NCI-H748 treated with DMSO at 0.1 percent for 48 hours (cell line): Measurements from ENCODE around the gene SLC39A2.
"Not testable (repeated sequence)": the region's sequence is repeated elsewhere in the genome, so short reads cannot be mapped to it uniquely, and the experiment has no call there.

Source experiments
- DNase-seq: peaks from one replicate; lab custom pipeline; 2025; lab: John Stamatoyannopoulos, UW

SLC39A2 gene

GRCh38 chr14:20997115-20997514 lies 2.0 kb upstream of the SLC39A2 start:
- no peak for DNase-seq

- no peak for DNase-seq
Observed at GRCh38 chr14:20997564-20997963, 1.5 kb upstream of the SLC39A2 start.

- no peak for DNase-seq
Observed at GRCh38 chr14:20998139-20998538, 954 bp upstream of the SLC39A2 start.

GRCh38 chr14:20999591-20999990 lies 498 bp downstream of the SLC39A2 start:
- no peak for DNase-seq

DNA sequence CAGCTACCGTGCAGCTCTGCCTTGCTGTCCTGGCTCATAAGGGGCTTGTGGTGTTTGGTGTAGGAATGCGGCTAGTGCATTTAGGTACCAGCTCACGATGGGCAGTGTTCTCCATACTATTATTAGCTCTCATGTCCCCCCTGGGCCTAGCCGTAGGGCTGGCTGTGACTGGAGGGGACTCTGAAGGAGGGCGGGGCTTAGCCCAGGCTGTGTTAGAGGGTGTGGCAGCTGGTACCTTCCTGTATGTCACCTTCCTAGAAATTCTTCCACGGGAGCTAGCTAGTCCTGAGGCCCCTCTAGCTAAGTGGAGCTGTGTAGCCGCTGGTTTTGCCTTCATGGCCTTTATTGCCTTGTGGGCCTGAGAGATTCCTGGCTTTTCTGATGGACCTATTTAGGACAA lies 2.1 kb downstream of the SLC39A2 start:
- DNase-seq: no peak

DNA sequence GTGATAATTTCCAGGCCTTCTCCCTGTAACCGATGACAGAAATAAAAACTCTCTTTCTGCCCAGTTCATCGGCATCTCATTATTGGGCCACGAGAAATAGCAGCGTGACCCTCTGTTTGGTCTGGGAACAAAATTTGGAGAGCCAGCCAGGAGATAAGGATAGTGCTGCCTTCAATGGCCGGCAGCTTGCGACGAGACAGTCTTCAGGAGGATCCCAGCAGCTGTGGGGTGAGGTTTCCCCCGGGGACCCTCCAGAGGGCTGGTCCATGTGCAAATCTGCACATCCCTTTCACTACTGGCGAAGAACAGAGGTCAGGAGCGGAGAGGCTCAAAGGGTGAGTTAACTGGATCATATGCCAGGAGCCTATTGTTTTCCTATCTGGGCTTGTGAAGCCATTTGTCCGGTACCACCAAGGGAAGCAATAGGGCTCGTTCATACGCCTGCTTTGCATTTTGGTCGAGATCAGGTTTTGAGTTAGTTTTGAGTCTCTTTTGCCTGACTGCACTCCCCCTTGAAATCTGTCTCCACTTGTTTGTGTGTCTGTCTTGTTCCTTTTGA lies 4.8 kb downstream of the SLC39A2 start:
- no peak for DNase-seq

GRCh38 chr14:21009721-21010120 lies 10.6 kb downstream of the SLC39A2 start:
- DNase-seq: not testable (repeated sequence)

GRCh38 chr14:21011136-21011535 lies 12.0 kb downstream of the SLC39A2 start:
- no peak for DNase-seq

DNA sequence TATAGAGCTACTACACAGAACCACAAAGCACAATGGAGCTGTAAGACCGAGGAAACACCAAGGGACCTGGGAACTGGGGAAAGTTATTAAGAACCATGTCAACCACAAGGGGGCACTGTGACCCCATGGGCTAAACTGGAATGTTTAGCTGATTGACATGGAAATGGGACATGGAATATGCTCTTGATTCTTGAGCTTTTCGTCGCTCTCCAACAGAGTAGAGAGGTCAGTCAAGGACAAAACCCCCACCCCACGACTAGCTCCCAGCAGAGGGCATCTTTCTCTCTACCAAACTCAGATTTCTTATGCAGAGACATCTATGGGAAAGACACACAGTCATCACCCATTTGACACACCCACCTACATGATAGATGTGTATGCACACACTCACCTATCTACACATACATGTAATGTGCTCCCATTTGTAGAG lies 15.7 kb downstream of the SLC39A2 start:
- peak; percentile 70 for DNase-seq

DNA sequence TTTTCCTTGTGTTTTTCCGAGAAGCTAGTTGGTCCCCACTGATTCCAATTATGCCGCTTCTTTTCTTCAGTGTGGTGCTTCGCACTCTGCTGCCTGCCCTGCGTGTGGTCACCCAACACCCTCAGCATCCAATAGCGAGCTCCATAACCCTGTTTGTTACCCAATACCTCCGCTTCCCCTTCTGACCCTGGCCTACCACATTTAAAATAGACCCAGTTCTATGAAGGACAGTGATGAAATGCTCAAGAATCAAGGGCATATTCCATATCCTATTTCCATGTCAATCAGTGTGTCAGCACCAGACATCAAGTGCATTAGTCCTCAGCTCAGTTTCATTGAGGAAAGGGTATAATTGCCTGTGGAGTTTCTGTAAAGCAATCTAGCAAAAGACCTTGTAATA lies 16.2 kb downstream of the SLC39A2 start:
- no peak for DNase-seq

DNA sequence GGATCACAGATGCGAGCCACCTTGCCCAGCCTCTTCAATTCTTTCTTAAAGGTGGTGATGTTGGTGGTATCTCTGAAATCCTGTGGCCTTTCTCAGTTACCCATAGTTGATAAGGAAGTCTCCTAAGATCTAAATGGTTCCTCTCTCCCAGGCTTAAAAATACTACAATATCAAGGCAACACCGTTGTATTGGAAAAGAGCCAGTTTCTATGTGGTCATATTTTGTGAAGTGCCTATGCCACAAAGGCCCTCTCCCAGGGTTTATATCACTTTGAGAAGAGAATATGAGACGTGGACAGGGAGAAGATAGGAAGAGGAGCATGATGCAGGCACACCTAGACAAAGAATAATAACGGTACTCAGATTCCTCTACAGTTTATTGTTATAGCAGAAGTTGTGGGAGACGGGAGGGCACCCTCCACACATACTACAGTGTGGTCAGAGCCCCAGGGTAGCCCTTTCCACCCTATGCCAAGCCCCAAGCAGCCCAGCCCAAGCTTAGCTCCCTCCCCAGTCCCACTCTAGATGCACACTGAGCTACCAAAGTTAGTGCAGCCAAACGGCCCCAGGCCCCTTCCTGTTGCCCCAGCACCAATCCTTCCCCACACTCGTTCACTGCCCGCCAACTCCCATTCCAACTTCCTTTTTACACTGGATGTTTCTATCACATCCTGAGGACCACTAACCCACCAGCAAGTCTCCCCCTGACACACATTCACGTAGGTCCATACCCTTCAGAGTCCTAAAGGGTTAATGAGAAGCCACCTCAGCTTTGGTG lies 17.5 kb downstream of the SLC39A2 start:
- no peak for DNase-seq

DNA sequence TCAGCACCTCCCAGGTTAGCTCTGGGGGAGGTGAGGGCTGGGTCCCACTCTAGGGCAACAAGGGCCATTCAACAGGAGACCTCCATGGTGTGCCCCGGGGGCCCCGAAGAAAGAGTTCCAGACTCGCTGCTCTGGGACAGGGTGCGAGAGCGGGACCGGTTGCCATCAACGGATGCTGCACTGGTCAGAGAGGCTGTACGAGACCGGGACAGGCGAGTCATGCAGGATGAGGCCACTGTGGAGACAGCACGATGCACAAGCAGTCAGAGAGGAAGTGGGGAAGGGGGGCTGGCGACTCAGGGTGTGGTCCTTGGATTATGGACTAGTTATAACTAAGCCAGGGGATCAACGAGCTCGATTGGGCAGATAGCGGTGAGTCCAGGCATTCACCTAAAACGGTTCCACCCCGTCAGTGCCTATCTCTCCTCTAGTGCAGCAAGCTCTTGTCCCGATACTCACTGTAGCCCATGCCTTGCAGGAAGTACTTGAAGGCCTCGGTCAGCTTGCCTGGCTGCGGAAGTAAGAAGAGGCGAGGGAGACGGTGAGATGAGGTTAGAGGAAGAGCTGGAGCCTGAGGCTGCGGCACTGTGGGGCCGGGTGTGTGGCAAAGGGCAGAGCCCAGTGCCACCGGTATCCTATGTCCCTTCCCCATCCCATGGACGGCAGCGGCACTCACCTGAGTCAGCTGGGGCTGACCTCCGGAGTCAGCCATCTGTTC lies 18.6 kb downstream of the SLC39A2 start:
- no peak for DNase-seq

GRCh38 chr14:21018286-21018685 lies 19.2 kb downstream of the SLC39A2 start:
- DNase-seq: no peak

DNA sequence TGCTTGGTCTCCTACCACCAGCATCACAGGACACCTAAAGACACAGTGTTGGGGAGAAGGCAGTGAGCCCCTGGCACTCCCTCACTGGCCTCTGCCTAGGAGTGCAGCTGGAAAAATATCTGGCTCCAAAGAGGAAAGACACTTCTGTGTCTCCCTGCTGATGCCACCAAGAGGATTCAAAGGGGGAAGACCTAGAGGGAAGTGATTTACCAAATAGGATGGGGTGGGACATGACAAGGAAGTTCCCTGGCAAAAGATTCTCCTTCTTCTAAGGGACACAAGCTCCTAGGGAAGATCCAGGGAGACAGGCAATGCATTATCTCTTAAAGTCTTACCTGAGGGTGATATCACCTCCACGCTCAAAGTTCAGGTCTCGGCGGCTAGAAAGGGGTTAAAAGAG lies 19.7 kb downstream of the SLC39A2 start:
- DNase-seq: no peak

GRCh38 chr14:21019366-21019765 lies 20.3 kb downstream of the SLC39A2 start:
- DNase-seq: no peak

DNA sequence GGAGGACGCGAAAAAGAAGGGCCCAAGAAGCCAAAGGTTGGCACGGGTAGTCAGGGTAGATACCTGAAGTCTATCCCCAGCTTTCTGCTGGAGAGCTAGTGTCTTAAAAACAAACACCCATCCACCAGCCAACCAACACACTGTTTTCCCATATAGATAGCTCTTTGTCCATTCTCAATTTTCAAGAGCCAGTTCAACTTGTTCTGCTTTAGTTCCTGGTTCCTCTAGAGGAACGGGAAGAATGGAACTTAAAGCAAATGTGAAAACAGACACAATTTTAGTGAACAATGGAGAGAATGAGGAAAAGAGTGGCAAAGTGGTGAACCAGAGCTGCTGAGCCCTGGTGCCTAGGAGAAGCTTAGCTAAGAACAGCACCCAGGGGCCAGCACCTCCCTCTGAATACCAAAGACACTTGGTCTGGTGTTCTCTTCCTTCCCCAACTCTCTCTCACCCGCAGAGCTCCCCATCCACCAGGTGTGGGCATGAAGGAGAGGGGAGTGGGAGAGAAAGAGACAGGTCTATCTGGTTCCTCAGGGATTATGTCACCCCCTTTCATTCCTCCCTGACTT lies 22.0 kb downstream of the SLC39A2 start:
- no peak for DNase-seq

DNA sequence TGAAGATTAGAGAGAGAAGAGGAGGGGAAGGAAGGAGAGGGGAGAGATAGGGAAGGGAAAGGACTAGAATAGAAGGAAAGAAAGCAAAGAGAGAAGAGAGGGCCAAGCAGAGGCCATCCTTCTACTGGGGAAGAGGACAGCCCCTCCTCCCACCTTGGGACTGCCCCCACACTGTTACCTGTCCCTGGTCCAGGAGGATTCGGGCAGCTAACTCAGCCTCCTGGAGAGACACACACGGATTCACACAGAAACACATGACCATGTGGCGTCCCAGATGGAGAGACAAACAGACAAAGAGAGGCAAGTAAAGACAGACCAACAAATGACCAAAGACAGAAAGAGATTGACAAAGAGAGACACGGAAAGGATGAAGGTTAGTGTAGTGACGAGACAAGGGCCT lies 23.6 kb downstream of the SLC39A2 start:
- no peak for DNase-seq

GRCh38 chr14:21023174-21023573 lies 24.1 kb downstream of the SLC39A2 start:
- no peak for DNase-seq

- DNase-seq: no peak
Observed at GRCh38 chr14:21023817-21024584, 24.9 kb downstream of the SLC39A2 start.

DNA sequence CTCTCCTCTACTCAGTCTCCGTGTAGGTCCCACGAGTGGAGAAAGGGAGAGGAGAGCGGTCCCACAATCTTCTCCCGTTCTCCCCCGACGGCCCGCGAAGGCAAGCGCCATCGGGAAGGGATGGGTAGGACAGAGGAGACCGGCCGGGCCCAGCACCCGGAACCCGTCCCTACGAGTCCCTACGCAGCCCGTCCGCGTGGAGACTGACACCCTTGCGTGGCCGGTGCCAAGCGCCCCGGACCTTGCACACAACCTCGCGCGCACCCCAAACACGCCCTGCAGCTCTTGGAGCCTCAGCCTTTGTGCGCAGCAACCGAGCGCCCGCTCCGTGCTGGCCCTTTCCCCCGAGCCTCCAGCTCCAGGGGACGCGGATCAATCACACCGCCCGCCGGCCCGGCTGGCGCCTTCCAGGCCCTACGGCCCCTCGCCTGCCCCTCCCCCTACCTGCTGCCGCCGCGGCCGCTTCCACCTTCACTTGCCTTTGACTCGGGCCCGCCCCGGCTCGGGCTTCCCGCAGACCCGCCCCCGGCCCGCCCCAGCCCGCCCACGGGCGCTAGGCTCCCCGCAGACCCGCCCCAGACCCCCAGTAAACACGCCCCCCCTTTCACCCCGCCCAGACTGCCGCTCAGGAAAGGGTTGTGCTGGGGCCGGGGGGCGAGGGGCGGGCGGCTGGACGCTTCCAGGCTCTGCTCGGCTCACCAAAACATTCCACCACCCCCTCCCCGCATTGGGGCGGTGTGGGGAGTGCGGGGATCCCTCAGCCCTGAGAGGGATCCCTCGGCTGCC lies 25.7 kb downstream of the SLC39A2 start, which contains the start of gene NDRG2:
Gene NDRG2 (minus strand): TSS at position 477 of the 786 bp plus-strand sequence. CDS start 1,746 bp downstream, outside the sequence.
- DNase-seq: peak; percentile 28
